ENCODE results near the gene SUPT20H. TPM values are rescaled to one million over a fixed set of nuclear protein-coding genes. Genes with fewer than 3 reads are reported as not detected.

Gene SUPT20H
- total and polyA plus RNA-seq, 4 donors, result 44.3 to 73.9 (median 69.0) TPM

GRCh38 chr13:36965767-36966166 is 93.7 kb downstream of the SUPT20H start:
- no peaks in the 10 kb centered on the region for H3K27me3 ChIP-seq (ENCODE audit: control insufficient read depth, insufficient read depth, low read length)
- H3K27ac ChIP-seq (ENCODE audit: low read depth, low read length), result no peak overlapping the region
- WGBS (ENCODE audit: insufficient coverage), result 100% methylated on average over 1 of the region's 2 CpGs
- no peak for DNase-seq (ENCODE audit: low read depth in 4 of 6, low spot score in 6 of 6)
- peaks cover 22% of the 10 kb centered on the region for H3K36me3 ChIP-seq (ENCODE audit: control insufficient read depth, insufficient read depth, low read length)
- H3K4me1 ChIP-seq (ENCODE audit: control insufficient read depth, insufficient read depth, low read length), result no peaks in the 10 kb centered on the region
- no peak overlapping the region for H3K4me3 ChIP-seq (ENCODE audit: low read depth, low read length)
- no peaks in the 10 kb centered on the region for H3K9me3 ChIP-seq (ENCODE audit: control insufficient read depth, insufficient read depth, low read length)

- Histone ChIP-seq H3K27ac (ENCODE audit: low read depth, low read length) (peak overlapping the region; percentile 7), H3K9me3 (ENCODE audit: control insufficient read depth, insufficient read depth, low read length) (no peaks in the 10 kb centered on the region), H3K4me3 (ENCODE audit: low read depth, low read length) (no peak overlapping the region), H3K4me1 (ENCODE audit: control insufficient read depth, insufficient read depth, low read length) (no peaks in the 10 kb centered on the region), H3K27me3 (ENCODE audit: control insufficient read depth, insufficient read depth, low read length) (no peaks in the 10 kb centered on the region), H3K36me3 (ENCODE audit: control insufficient read depth, insufficient read depth, low read length) (peaks cover 16% of the 10 kb centered on the region)
- no CpG with 5 or more reads among the region's 2 CpGs for WGBS (ENCODE audit: insufficient coverage)
- peak in 1 of 6 donors; percentile 64 for DNase-seq (ENCODE audit: low read depth in 4 of 6, low spot score in 6 of 6)
Measured at GRCh38 chr13:36959456-36960116, 99.9 kb downstream of the SUPT20H start.

Other genes with a start within 250 kb of the SUPT20H start
- gene RFXAP, start 240.5 kb downstream of the SUPT20H start, total RNA-seq, result 10 to 100 TPM in 1 of 2 donors, 1 to 10 TPM in 1; 4.7 to 12.5 TPM
- 10 to 100 TPM; 15.0 to 19.7 TPM for gene RFXAP, start 240.5 kb downstream of the SUPT20H start, polyA plus RNA-seq (ENCODE audit: insufficient read length in 2 of 2)
- gene SMAD9, start 139.4 kb downstream of the SUPT20H start, total RNA-seq, result 10 to 100 TPM; 20.5 to 47.4 TPM
- 10 to 100 TPM; 26.9 to 45.0 TPM for gene SMAD9, start 139.4 kb downstream of the SUPT20H start, polyA plus RNA-seq (ENCODE audit: insufficient read length in 2 of 2)
- 10 to 100 TPM; 42.2 to 42.8 TPM for gene ALG5, start 60.3 kb downstream of the SUPT20H start, total RNA-seq
- 10 to 100 TPM; 31.7 to 32.9 TPM for gene ALG5, start 60.3 kb downstream of the SUPT20H start, polyA plus RNA-seq (ENCODE audit: insufficient read length in 2 of 2)
- 10 to 100 TPM; 34.5 to 42.3 TPM for gene EXOSC8, start 58.9 kb downstream of the SUPT20H start, total RNA-seq
- gene EXOSC8, start 58.9 kb downstream of the SUPT20H start, polyA plus RNA-seq (ENCODE audit: insufficient read length in 2 of 2), result 10 to 100 TPM; 55.8 to 58.0 TPM
- gene CSNK1A1L, start 46.0 kb upstream of the SUPT20H start, total RNA-seq, result not detected
- under 1 TPM; 0.06 to 0.22 TPM for gene CSNK1A1L, start 46.0 kb upstream of the SUPT20H start, polyA plus RNA-seq (ENCODE audit: insufficient read length in 2 of 2)

Data from spinal cord (tissue), 10 donors.